Loucy (cell line): ENCODE results near the gene CHL1.

ENCODE experiments used
- H2AFZ ChIP-seq: fragments of 200-600 bp; sonication (generic); 2 replicates; pipeline ENCODE4 v1.6.0; 2016; ENCODE audit warnings: antibody characterized with exemption, mild to moderate bottlenecking, low read length, moderate library complexity
- H3F3A ChIP-seq: fragments of 200-600 bp; 2 replicates; pipeline ENCODE4 v1.6.0; 2016; ENCODE audit warnings: antibody characterized with exemption, low read depth, mild to moderate bottlenecking
- H3K27me3 ChIP-seq: fragments of 200-600 bp; sonication (generic); 2 replicates; pipeline ENCODE4 v1.6.1; 2014; ENCODE audit warnings: low read length, mild to moderate bottlenecking; ENCODE audit not compliant: insufficient read depth, poor library complexity, severe bottlenecking
- H3K36me3 ChIP-seq: fragments of 200-600 bp; sonication (generic); 2 replicates; pipeline ENCODE4 v1.6.1; 2016; ENCODE audit warnings: low read length; ENCODE audit not compliant: insufficient read depth
- H3K4me1 ChIP-seq: fragments of 200-600 bp; sonication (generic); 2 replicates; pipeline ENCODE4 v1.5.1; 2014; ENCODE audit warnings: low read length, mild to moderate bottlenecking; ENCODE audit not compliant: insufficient read depth, poor library complexity, severe bottlenecking
- H3K4me2 ChIP-seq: fragments of 200-600 bp; sonication (generic); 2 replicates; pipeline ENCODE4 v1.6.0; 2014; ENCODE audit warnings: antibody characterized with exemption, low read length, low read depth, mild to moderate bottlenecking; ENCODE audit not compliant: poor library complexity, severe bottlenecking
- H3K4me3 ChIP-seq: fragments of 200-600 bp; sonication (generic); 2 replicates; pipeline ENCODE4 v1.5.1; 2014; ENCODE audit warnings: low read length, mild to moderate bottlenecking, mixed read lengths; ENCODE audit not compliant: poor library complexity, severe bottlenecking
- H3K79me2 ChIP-seq: fragments of 200-600 bp; sonication (generic); 2 replicates; pipeline ENCODE4 v1.6.1; 2014; ENCODE audit warnings: low read length; ENCODE audit not compliant: insufficient read depth
- H3K9ac ChIP-seq: fragments of 200-600 bp; sonication (generic); 2 replicates; pipeline ENCODE4 v1.6.0; 2014; ENCODE audit warnings: mild to moderate bottlenecking, low read depth, low read length, moderate library complexity; ENCODE audit not compliant: poor library complexity, severe bottlenecking
- H3K9me2 ChIP-seq: fragments of 200-600 bp; sonication (generic); replicated peaks from 2 replicates; pipeline ENCODE4 v1.6.1; 2016; ENCODE audit warnings: low read depth, low read length, mixed read lengths
- H3K9me3 ChIP-seq: fragments of 200-600 bp; sonication (generic); 2 replicates; pipeline ENCODE4 v1.6.1; 2014; ENCODE audit warnings: mild to moderate bottlenecking, antibody characterized with exemption, low read length, low read depth; ENCODE audit not compliant: insufficient read depth
- H4K20me1 ChIP-seq: fragments of 200-600 bp; sonication (generic); 2 replicates; pipeline ENCODE4 v1.6.0; 2014; ENCODE audit warnings: antibody characterized with exemption, low read length, mild to moderate bottlenecking; ENCODE audit not compliant: insufficient read depth, poor library complexity, severe bottlenecking
- CTCF ChIP-seq: fragments of 200-600 bp; sonication (generic); conservative IDR thresholded peaks from 2 replicates; pipeline ENCODE4 v1.5.1; 2014; ENCODE audit warnings: mild to moderate bottlenecking, antibody characterized with exemption, low read length
- EZH2phosphoT487 ChIP-seq: fragments of 200-600 bp; IDR thresholded peaks from 2 replicates; pipeline ENCODE4 v1.6.1; 2018; ENCODE audit warnings: antibody characterized with exemption, mild to moderate bottlenecking, moderate library complexity, borderline replicate concordance

The CHL1 gene

GRCh38 chr3:341998-342397 lies 145.4 kb downstream of the CHL1 start:
- H4K20me1 ChIP-seq = no peaks in the 10 kb centered on the region
- H3K9me3 ChIP-seq = no peaks in the 10 kb centered on the region; the same call in 1 of the 2 replicates
- no peak overlapping the region for H3K9ac ChIP-seq
- H3K79me2 ChIP-seq = no peaks in the 10 kb centered on the region
- no peak overlapping the region for H2AFZ ChIP-seq
- TF ChIP-seq EZH2phosphoT487 (no peak), CTCF (no peak)
- no peaks in the 10 kb centered on the region for H3K36me3 ChIP-seq
- no peaks in the 10 kb centered on the region for H3K27me3 ChIP-seq
- no peaks in the 10 kb centered on the region for H3F3A ChIP-seq
- no peak overlapping the region for H3K4me2 ChIP-seq
- no peaks in the 10 kb centered on the region for H3K9me2 ChIP-seq
- H3K4me1 ChIP-seq = no peaks in the 10 kb centered on the region
- no peak overlapping the region for H3K4me3 ChIP-seq

- H3K9me2 ChIP-seq = no peaks in the 10 kb centered on the region
- H3F3A ChIP-seq = no peaks in the 10 kb centered on the region
- H3K9me3 ChIP-seq = no peaks in the 10 kb centered on the region; the same call in 1 of the 2 replicates
- no peak overlapping the region for H3K9ac ChIP-seq
- H3K79me2 ChIP-seq = no peaks in the 10 kb centered on the region
- no peaks in the 10 kb centered on the region for H4K20me1 ChIP-seq
- H2AFZ ChIP-seq = no peak overlapping the region
- no peaks in the 10 kb centered on the region for H3K4me1 ChIP-seq
- no peaks in the 10 kb centered on the region for H3K36me3 ChIP-seq
- no peak overlapping the region for H3K4me2 ChIP-seq
- H3K27me3 ChIP-seq = no peaks in the 10 kb centered on the region
- no peak overlapping the region for H3K4me3 ChIP-seq
- TF ChIP-seq EZH2phosphoT487 (no peak), CTCF (no peak)
These were observed 149.6 kb downstream of the CHL1 start for GRCh38 chr3:346186-346585.

- H3K9me2 ChIP-seq = no peaks in the 10 kb centered on the region
- TF ChIP-seq EZH2phosphoT487 (no peak), CTCF (no peak)
- no peaks in the 10 kb centered on the region; the same call in 1 of the 2 replicates for H3K9me3 ChIP-seq
- no peaks in the 10 kb centered on the region for H4K20me1 ChIP-seq
- H3K36me3 ChIP-seq = no peaks in the 10 kb centered on the region
- no peaks in the 10 kb centered on the region for H3K79me2 ChIP-seq
- H3K4me1 ChIP-seq = no peaks in the 10 kb centered on the region
- no peaks in the 10 kb centered on the region for H3K27me3 ChIP-seq
- H3K4me3 ChIP-seq = no peak overlapping the region
- no peaks in the 10 kb centered on the region for H3F3A ChIP-seq
- H3K4me2 ChIP-seq = no peak overlapping the region
- H3K9ac ChIP-seq = no peak overlapping the region
- no peak overlapping the region for H2AFZ ChIP-seq
These were observed 151.0 kb downstream of the CHL1 start for GRCh38 chr3:347581-347980.
